Parathyroid adenoma (tissue), 2 donors: ENCODE measurements around the gene TMEM267.

Experiments used
- H2AFZ ChIP-seq: fragments of 300-600 bp; sonication (generic); one replicate; pipeline ENCODE4 v1.7.0; 2017; ENCODE audit warnings: antibody characterized with exemption, mild to moderate bottlenecking
- H3K27ac ChIP-seq: fragments of 300-600 bp; sonication (generic); one replicate; pipeline ENCODE4 v1.7.0; 2017
- H3K27me3 ChIP-seq: fragments of 300-600 bp; sonication (generic); one replicate; pipeline ENCODE4 v1.7.0; 2017; ENCODE audit warnings: low read length; ENCODE audit not compliant: control insufficient read depth, insufficient read depth
- H3K36me3 ChIP-seq: fragments of 300-600 bp; sonication (generic); one replicate; pipeline ENCODE4 v1.7.0; 2017; ENCODE audit warnings: low read length; ENCODE audit not compliant: control insufficient read depth, insufficient read depth
- H3K4me1 ChIP-seq: fragments of 300-600 bp; sonication (generic); one replicate; pipeline ENCODE4 v1.7.0; 2017; ENCODE audit warnings: control low read depth
- H3K4me2 ChIP-seq: fragments of 300-600 bp; sonication (generic); one replicate; pipeline ENCODE4 v1.7.0; 2017; ENCODE audit warnings: low read length
- H3K4me3 ChIP-seq: fragments of 300-600 bp; sonication (generic); one replicate; pipeline ENCODE4 v1.7.0; 2017; ENCODE audit warnings: low read depth, low read length
- H3K79me2 ChIP-seq: fragments of 300-600 bp; sonication (generic); one replicate; pipeline ENCODE4 v1.7.0; 2017; ENCODE audit warnings: control low read depth
- H3K9ac ChIP-seq: fragments of 300-600 bp; sonication (generic); one replicate; pipeline ENCODE4 v1.7.0; 2017; ENCODE audit warnings: mild to moderate bottlenecking
- H3K9me3 ChIP-seq: fragments of 300-600 bp; sonication (generic); one replicate; pipeline ENCODE4 v1.7.0; 2017; ENCODE audit warnings: low read length; ENCODE audit not compliant: control insufficient read depth
- CTCF ChIP-seq: fragments of 300-600 bp; sonication (generic); IDR thresholded peaks from one replicate; pipeline ENCODE4 v1.7.0; 2017; ENCODE audit warnings: antibody characterized with exemption, mild to moderate bottlenecking
- donor health status: primary hyperparathyroidism.

Gene TMEM267

GRCh38 chr5:43498581-43498980 is 14.9 kb upstream of the TMEM267 start:
- H3K9ac ChIP-seq, result no peak overlapping the region

GRCh38 chr5:43497311-43498104 is 13.8 kb upstream of the TMEM267 start:
- Histone ChIP-seq H3K4me1 (no peaks in the 10 kb centered on the region), H3K9me3 (no peaks in the 10 kb centered on the region), H3K27me3 (no peaks in the 10 kb centered on the region), H3K27ac (no peak overlapping the region), H2AFZ (no peak overlapping the region), H3K9ac (no peak overlapping the region), H3K4me2 (no peak overlapping the region), H3K36me3 (no peaks in the 10 kb centered on the region), H3K4me3 (no peak overlapping the region), H3K79me2 (no peaks in the 10 kb centered on the region)
- TF ChIP-seq CTCF, result no peak

More at GRCh38 chr5:43498581-43498980, 14.9 kb upstream of the TMEM267 start:
- H3K79me2 ChIP-seq, result no peaks in the 10 kb centered on the region
- H3K9me3 ChIP-seq, result no peaks in the 10 kb centered on the region
- no peak overlapping the region for H3K27ac ChIP-seq
- no peaks in the 10 kb centered on the region for H3K4me1 ChIP-seq
- no peak overlapping the region for H3K4me3 ChIP-seq
- H2AFZ ChIP-seq, result no peak overlapping the region
- no peaks in the 10 kb centered on the region for H3K27me3 ChIP-seq
- no peak overlapping the region for H3K4me2 ChIP-seq
- H3K36me3 ChIP-seq, result no peaks in the 10 kb centered on the region
- TF ChIP-seq CTCF, result no peak

- Histone ChIP-seq H3K27me3 (no peaks in the 10 kb centered on the region), H2AFZ (no peak overlapping the region), H3K4me3 (no peak overlapping the region), H3K36me3 (no peaks in the 10 kb centered on the region), H3K4me1 (no peaks in the 10 kb centered on the region), H3K9me3 (no peaks in the 10 kb centered on the region), H3K9ac (no peak overlapping the region), H3K4me2 (no peak overlapping the region), H3K27ac (no peak overlapping the region), H3K79me2 (no peaks in the 10 kb centered on the region)
- no peak for TF ChIP-seq CTCF
These were observed 7.7 kb upstream of the TMEM267 start for GRCh38 chr5:43491326-43491725.

GRCh38 chr5:43486353-43486752 is 2.7 kb upstream of the TMEM267 start:
- Histone ChIP-seq H2AFZ (no peak overlapping the region), H3K4me2 (no peak overlapping the region), H3K9me3 (no peaks in the 10 kb centered on the region), H3K36me3 (no peaks in the 10 kb centered on the region), H3K4me3 (no peak overlapping the region), H3K79me2 (no peaks in the 10 kb centered on the region), H3K27me3 (no peaks in the 10 kb centered on the region), H3K4me1 (peaks cover 10% of the 10 kb centered on the region), H3K27ac (no peak overlapping the region), H3K9ac (no peak overlapping the region)
- no peak for TF ChIP-seq CTCF

- no peak for TF ChIP-seq CTCF
- Histone ChIP-seq H3K4me3 (no peak overlapping the region), H3K79me2 (no peaks in the 10 kb centered on the region), H2AFZ (peak overlapping the region; percentile 91), H3K4me1 (peaks cover 10% of the 10 kb centered on the region), H3K4me2 (no peak overlapping the region), H3K9ac (no peak overlapping the region), H3K9me3 (no peaks in the 10 kb centered on the region), H3K36me3 (no peaks in the 10 kb centered on the region), H3K27ac (no peak overlapping the region), H3K27me3 (no peaks in the 10 kb centered on the region)
These were observed 1.7 kb upstream of the TMEM267 start for GRCh38 chr5:43485406-43485805.
